Brain microvascular endothelial cell (primary cell): ENCODE results near the gene EFCAB14.

Source experiments
- DNase-seq: peaks from one replicate; pipeline ENCODE4 v3.0.0-alpha.2; 2020
- H3K27ac ChIP-seq: fragments of 250-450 bp; sonication (Bioruptor Pico); 2 replicates; pipeline ENCODE4 v1.5.1; 2020; ENCODE audit warnings: mild to moderate bottlenecking, moderate library complexity
- H3K27me3 ChIP-seq: fragments of 250-450 bp; sonication (Bioruptor Pico); replicated peaks from 2 replicates; pipeline ENCODE4 v1.5.1; 2020; ENCODE audit warnings: mild to moderate bottlenecking
- H3K36me3 ChIP-seq: fragments of 250-450 bp; sonication (Bioruptor Pico); replicated peaks from 2 replicates; pipeline ENCODE4 v1.5.1; 2020; ENCODE audit warnings: mild to moderate bottlenecking
- H3K4me3 ChIP-seq: 2 replicates; pipeline ENCODE4 v1.5.1; 2011; ENCODE audit warnings: low read depth, mild to moderate bottlenecking, control low read depth, low read length, moderate library complexity
- in situ Hi-C: cut with HindIII; loops from 2 replicates; pipeline ENCODE4 v1.10.0; 2017; ENCODE audit warnings: low sequenced_read_pairs, low pct_ligation_motif_present
- TF ChIP-seq, protein P1 (sequence below): IDR thresholded peaks from 2 replicates; pipeline ENCODE4 v1.5.1; 2011; ENCODE audit warnings: low read depth, mild to moderate bottlenecking, moderate library complexity, low read length, control low read depth, inconsistent platforms; ENCODE audit errors: missing control alignments

EFCAB14 gene

DNA sequence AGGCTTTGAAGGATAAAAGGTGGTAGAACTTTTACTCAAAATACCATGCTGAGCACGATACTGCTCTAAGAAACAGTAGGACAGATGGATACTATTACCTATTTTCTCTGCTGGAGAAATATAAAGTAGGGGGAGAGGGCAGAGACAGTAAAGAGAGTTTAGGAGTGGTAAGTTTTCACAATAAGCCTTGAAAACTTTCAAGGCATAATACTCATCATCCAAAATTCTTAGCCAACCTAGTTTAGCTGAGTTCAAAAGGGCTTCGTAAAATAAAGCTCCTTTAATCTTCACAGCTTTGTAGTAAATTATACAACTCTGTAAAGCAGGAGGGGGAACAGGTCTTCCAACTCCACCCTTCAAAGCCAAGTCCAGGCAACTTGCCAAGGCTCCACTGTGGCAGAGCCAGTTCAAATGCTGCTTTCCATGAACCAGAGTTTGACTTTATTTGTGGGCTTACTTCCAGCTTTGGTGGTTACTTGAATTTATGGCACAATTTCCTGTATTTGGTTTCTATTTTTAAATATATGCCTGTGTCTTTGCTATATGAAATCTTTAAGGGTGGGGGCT lies 31.7 kb downstream of the EFCAB14 start:
- TF ChIP-seq, protein P1, sequence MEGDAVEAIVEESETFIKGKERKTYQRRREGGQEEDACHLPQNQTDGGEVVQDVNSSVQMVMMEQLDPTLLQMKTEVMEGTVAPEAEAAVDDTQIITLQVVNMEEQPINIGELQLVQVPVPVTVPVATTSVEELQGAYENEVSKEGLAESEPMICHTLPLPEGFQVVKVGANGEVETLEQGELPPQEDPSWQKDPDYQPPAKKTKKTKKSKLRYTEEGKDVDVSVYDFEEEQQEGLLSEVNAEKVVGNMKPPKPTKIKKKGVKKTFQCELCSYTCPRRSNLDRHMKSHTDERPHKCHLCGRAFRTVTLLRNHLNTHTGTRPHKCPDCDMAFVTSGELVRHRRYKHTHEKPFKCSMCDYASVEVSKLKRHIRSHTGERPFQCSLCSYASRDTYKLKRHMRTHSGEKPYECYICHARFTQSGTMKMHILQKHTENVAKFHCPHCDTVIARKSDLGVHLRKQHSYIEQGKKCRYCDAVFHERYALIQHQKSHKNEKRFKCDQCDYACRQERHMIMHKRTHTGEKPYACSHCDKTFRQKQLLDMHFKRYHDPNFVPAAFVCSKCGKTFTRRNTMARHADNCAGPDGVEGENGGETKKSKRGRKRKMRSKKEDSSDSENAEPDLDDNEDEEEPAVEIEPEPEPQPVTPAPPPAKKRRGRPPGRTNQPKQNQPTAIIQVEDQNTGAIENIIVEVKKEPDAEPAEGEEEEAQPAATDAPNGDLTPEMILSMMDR: no peak
- DNase-seq: no peak
- Histone ChIP-seq H3K27me3 (no peaks in the 10 kb centered on the region), H3K27ac (no peak overlapping the region), H3K36me3 (peaks cover 55% of the 10 kb centered on the region), H3K4me3 (no peak overlapping the region)
- in situ Hi-C loops: no loop called here

DNA sequence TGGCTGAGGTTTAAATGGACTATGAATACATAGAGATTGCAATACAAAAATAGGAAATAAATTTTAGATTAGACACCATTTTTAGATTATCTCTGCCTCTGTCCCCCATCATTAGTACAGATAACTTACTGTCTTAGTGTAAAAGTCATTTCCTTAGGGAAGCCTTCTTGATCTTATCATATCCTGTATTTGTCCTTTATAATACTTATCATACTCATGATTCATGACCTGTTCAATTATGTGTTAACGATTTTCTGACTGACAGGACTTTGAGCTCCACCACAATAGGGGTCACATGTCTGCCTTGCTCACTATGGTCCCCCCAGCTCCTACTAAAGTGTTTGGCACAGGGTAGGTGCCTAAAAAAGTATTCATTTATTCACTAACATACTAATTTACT lies 32.7 kb downstream of the EFCAB14 start:
- Histone ChIP-seq H3K27ac (no peak overlapping the region), H3K4me3 (no peak overlapping the region), H3K27me3 (no peaks in the 10 kb centered on the region), H3K36me3 (peaks cover 50% of the 10 kb centered on the region)
- TF ChIP-seq, protein P1: no peak
- DNase-seq: no peak
- in situ Hi-C loops: no loop called here

DNA sequence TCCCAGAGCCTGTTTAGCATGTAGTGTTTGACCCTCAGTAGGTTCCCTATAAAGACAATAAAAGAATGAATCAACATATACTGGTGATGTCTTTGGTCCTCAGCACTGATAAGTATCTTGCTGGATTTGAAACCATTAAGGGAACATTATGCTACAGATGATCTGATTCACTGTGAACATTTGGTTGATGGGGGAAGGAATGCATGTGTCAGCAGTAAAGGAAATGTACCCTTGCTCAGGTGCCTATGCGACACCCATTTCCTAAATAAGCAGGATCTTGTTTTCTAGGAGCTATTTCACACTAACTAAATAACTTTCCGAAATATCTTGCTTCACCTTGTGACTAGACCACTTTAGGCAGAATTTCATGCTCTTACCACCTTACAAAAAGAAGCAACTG lies 34.2 kb downstream of the EFCAB14 start:
- no peak overlapping the region for H3K4me3 ChIP-seq
- in situ Hi-C loops: no loop called here
- DNase-seq: no peak
- no peak overlapping the region for H3K27ac ChIP-seq
- peaks cover 47% of the 10 kb centered on the region for H3K36me3 ChIP-seq
- TF ChIP-seq, protein P1: no peak
- H3K27me3 ChIP-seq: no peaks in the 10 kb centered on the region

DNA sequence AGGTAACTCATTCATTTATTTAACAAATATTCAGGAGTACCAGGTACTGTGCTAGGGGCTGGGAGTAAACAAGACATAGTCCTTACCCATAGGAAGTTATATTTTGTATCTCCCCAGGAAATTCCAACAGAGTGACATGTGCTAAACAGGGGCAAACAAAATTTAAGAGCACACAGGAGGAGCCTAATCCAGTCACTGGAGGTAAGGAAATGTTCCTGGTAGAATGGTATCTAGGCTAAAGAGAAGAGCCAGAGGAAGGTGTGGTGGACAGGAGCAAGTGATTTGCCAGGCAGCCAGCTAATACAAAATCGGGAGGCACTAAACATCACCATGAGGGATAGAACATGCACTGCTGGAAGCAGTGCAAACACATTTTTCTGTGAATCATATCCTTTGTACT lies 36.9 kb downstream of the EFCAB14 start:
- peaks cover 39% of the 10 kb centered on the region for H3K36me3 ChIP-seq

DNA sequence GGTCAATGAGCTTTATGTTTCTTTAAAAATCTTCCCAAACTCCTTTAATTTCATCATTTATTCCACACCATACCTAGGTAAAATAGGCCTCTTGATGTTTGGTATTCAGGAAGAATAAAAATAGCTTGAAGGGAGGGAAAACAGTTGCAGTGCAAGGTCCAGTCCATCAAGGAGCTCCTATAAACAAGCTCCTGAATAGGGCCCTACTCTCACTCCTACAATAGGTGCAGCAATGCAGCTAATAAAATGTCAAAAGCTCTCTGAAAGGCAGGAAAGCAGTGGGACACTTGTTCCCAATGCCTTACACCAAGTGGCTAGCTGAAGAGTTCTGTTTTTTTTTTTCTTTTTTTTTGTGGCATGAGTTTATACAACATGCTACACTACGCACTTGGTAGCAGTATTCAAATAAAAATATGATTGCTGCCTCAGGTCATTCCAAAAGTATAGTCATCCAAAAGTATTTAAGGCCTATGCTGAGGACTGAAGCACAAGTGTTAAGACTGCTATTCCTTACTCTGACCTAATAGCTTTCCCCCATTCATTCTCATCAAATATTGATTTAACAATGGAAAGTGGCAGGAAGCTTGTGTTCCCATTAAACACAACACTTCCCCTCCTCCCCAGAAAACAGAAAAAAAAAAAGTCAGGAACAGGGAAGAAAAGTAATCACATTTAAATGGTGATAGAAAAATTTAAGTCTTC lies 37.4 kb downstream of the EFCAB14 start:
- Histone ChIP-seq H3K27ac (no peak overlapping the region), H3K36me3 (peaks cover 39% of the 10 kb centered on the region), H3K27me3 (no peaks in the 10 kb centered on the region), H3K4me3 (no peak overlapping the region)
- in situ Hi-C loops: no loop called here
- no peak for DNase-seq
- TF ChIP-seq, protein P1: no peak

More for the DNA sequence above, 36.9 kb downstream of the EFCAB14 start:
- in situ Hi-C loops: no loop called here
- H3K27me3 ChIP-seq: no peaks in the 10 kb centered on the region
- no peak overlapping the region for H3K4me3 ChIP-seq
- no peak overlapping the region for H3K27ac ChIP-seq
- TF ChIP-seq, protein P1: no peak
- no peak for DNase-seq
